GM18505 (cell line): Measurements from ENCODE around the gene RTCB.
"Not testable (repeated sequence)": the region's sequence is repeated elsewhere in the genome, so short reads cannot be mapped to it uniquely, and the experiment has no call there.

Source experiments
- ATAC-seq: cut with Tn5 transposase; IDR thresholded peaks from one replicate; pipeline ENCODE4 v1.9.1; 2021; ENCODE audit not compliant: unreplicated experiment
- POLR2A ChIP-seq: IDR thresholded peaks from 4 replicates; pipeline ENCODE4 v1.6.1; 2011; ENCODE audit warnings: borderline replicate concordance; ENCODE audit not compliant: insufficient read depth, insufficient read length; ENCODE audit errors: extremely low read depth

The RTCB gene

DNA sequence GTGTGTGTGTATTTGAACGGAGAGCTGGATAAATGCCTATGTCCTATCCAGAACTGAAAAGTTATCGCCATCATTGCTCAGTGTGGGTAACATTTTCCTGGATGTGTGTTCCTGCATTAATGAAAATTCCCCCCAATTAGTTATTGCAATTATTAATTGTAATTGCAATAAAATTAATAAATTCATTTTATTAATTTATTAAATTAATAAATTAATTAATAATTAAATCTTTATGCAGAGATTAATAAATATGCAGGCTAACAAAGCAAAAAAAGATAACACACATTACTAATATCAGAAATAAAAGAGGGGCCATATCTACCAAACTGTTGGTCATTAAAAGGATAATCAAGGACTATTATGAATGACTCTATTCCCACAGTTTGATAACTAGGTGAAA lies 50.8 kb downstream of the RTCB start:
- no peak for ATAC-seq

DNA sequence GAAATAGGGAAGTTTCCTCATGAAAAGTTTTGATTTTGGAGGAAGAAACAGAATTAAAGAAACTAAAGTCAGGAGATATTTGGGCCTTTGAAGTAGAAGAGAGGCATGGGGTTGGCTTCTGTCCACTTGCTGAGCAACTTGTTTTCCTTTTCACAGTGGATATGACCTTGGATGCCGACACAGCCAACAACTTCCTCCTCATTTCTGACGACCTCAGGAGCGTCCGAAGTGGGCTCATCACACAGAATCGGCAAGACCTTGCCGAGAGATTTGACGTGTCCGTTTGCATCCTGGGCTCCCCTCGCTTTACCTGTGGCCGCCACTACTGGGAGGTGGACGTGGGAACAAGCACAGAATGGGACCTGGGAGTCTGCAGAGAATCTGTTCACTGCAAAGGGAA lies 52.0 kb downstream of the RTCB start:
- not testable (repeated sequence) for ATAC-seq

More for the DNA sequence above, 50.8 kb downstream of the RTCB start:
- no peak for TF ChIP-seq POLR2A

DNA sequence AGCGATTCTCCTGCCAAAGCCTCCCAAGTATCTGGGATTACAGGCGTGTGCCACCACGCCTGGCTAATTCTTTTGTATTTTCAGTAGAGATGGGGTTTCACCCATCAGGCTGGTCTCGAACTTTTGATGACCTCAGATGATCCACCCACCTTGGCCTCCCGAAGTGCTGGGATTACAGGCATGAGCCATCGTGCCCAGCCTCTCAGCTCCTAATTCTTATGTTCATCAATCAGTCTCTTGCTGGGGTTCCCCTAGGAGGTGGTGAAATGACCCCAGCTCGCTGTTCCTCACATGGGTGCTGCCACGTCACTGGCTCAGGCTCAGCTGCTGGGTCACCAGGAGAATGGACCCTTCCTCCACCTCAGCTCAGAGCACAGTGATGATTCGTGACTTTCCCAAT lies 54.5 kb downstream of the RTCB start, which contains the start of gene RFPL3:
Gene RFPL3 (plus strand): TSS at position 301 of the 400 bp plus-strand sequence. CDS start 205 bp downstream, outside the sequence.
- ATAC-seq, result not testable (repeated sequence)

DNA sequence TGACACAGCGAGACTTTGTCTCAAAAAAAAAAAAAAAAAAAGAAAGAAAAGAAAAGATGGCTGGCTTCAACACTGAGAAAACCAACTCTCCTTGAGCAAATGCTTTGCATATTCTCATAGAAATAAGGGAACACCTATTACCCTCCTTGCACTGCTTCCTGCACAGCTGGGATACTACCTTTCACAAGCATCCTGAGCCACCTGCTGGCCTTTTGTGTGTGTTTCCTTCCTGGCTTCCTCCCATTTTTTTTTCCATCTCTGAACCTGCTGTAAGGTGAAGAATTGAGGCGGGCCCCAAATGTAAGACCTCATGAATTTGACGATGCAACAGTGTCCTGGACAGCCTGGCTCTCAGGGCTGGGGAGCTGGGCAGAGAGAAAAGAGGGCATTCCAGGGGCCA lies 56.3 kb downstream of the RTCB start:
- TF ChIP-seq POLR2A, result no peak
- ATAC-seq, result no peak

DNA sequence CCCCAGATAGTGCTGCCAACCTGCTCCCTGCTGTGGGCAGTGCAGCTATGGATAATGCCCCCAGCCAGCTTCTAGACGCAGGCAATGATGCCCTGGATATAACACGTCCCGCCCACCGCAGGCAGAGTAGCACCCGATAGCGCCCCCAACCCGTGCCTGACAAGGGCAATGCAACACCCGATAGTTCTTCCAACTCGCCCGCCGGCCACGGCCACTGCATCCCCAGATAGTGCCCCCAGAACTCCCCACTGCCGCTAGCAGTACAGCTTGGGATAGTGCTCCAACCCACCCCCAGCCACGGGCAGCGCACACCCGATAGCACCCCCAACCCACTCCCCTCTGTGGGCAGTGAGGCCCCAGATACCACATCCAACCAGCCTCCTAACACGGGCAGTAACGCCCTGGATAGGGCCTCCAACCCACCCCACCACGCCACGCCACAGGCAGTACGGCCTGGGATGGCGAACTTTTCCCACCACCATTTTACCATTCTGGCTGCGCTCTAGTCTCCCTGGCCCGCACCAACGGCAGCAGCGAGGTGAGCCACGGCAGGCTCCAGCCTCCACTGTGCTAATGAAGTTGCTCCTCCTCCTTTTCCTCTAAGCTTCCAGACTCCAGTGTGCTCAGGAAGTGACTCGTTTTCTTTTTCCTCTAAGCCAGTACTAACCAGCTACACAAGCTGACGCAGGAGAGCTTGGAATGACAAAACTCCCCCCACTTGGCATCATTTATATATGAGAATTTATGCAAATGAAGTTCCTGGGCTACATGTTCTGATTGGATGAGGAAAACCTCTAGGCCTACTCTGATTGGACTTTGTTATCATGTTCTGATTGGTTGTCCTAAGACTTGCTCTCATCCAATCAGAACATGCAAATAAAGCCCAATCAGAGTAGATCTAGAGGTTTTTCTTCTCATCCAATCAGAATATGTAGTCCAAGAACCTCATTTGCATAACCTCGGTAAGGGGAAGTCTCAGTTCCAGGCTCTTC lies 57.4 kb downstream of the RTCB start:
- ATAC-seq, result no peak
- TF ChIP-seq POLR2A, result no peak

DNA sequence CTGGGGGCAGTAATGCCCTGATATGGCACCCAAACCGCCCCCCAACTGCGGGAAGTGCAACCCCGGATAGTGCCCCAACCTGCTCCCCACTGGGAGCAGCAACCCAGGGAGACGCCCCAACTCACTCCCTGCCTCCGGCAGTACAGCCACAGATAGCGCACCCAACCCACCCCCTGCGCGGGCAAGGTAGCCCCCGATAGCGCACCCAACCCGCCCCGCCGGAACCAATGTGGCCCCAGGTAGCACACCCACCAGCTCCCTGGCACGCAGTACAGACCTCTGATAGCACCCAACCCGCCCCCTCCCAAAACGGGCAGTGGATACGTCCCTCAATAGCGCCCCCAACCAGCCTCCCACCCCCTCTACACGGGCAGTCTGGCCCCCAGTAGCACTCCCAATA lies 58.2 kb downstream of the RTCB start:
- no peak for ATAC-seq

DNA sequence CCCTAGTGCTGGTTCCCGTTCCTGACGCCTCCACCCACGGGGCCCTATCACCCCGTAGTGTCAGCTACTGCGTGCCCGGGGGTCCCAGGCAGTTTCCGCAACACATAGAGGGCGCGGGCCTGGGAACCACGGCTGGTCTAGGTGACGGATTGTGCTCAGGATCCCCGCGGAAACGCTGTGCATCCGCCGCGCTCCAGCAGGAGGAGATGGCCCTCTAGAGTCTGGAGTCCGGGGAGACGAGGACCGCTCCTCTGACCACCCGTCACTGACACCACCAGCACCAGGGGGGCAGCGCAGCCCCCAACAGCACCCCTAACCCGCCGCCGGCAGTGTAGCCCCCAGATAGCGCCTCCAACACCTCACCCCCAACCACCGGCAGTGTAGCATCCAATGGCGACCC lies 58.8 kb downstream of the RTCB start:
- no peak for TF ChIP-seq POLR2A
- ATAC-seq, result no peak

More for the DNA sequence above, 58.2 kb downstream of the RTCB start:
- no peak for TF ChIP-seq POLR2A

DNA sequence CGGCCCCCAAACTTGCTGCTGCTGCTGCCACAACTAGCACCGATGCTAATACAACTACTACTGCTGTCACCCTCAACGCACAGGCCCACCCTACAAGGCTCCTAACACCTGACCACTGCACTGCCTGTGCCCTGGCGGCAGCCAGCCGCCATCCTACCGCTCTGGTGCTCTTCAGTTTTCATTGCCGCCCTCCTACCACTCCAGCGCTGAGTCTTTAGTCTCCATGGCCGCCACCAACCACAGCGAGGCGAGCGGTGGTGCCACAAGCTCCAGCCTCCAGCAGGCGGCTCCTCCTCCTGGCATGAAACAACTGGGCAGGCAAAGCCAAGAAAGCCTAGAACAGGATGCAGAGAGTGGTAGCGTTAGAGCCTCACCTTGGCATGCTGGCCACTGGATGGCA lies 59.4 kb downstream of the RTCB start:
- ATAC-seq, result no peak
- no peak for TF ChIP-seq POLR2A

DNA sequence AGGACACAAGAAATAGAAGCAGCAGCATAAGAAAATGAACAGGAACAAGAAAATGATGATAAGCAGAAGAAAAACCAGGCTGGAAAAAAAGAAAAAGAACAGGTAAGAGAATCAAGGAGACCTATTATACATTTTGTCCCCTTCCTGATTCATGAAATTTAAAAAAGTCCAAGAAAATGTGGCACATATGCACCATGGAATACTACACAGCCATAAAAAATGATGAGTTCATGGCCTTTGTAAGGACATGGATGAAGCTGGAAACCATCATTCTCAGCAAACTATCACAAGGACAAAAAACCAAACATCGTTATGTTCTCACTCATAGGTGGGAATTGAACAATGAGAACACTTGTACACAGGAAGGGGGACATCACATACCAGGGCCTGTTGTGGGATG lies 60.2 kb downstream of the RTCB start:
- not testable (repeated sequence) for ATAC-seq

DNA sequence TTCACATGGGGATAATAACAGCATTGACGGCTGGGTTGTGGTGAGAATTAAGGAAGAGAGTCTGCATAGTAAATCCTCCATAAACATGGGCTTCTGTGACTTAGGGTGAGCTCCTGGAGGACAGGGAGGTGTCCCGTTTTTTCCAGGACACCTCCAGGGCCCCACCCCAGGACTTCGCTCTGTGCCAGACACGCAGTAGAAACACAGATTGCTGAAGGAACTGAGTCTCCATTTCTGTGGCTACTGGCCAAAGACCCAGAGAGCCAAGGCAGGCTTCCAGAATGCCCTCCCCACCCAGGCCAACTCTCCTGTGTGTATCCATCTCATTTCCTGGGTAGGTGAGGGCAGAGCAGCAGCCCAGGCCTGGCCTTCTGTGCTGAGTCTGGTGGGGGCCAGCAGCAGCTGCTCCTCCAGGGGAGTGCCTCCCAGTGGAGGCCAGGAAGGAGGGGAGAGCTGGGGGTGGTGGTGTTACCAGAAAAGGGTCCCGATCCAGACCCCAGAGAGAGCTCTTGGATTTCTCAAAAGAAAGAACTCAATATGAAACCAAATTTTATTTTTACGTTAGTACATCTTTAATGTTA lies 63.9 kb downstream of the RTCB start:
- no peak for TF ChIP-seq POLR2A

DNA sequence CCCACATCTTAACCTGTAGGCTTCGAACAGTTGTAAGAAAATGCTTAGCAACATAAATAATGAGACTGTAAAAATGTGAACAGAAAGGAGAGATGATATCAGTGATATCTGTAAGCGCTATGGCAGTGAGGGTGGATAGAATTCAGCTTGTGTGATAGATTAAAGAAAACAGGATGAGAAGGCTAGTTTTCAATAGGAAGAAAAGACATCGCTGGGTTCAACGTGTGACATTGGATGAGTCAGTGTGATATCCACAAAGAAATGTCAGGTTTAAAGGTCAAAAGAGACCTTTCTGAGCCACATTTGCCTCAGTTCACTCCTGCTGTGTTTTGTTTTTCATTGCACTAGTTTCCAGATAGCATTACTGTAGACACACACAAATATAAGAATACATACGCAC lies 68.1 kb downstream of the RTCB start:
- no peak for TF ChIP-seq POLR2A
- ATAC-seq, result no peak

More for the DNA sequence above, 63.9 kb downstream of the RTCB start:
- no peak for ATAC-seq

DNA sequence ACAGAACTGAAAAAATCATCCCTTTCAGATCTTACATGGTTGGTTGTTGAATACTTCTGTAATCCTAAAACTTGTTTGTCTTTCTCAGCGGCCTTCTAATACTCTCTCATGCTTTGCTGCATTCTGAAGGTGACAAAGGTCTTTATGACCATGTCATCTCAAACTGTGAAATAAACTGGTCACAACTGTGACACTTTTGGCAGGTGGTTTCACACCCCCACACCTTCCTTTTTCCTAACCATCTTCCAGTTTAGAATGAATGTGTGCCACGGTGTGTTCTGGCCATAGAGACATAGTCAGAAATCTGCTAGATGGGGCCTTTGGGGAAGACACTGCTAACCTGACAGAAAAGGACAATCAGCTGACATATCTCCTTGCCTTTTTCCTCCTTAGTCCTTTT lies 69.1 kb downstream of the RTCB start:
- no peak for ATAC-seq

DNA sequence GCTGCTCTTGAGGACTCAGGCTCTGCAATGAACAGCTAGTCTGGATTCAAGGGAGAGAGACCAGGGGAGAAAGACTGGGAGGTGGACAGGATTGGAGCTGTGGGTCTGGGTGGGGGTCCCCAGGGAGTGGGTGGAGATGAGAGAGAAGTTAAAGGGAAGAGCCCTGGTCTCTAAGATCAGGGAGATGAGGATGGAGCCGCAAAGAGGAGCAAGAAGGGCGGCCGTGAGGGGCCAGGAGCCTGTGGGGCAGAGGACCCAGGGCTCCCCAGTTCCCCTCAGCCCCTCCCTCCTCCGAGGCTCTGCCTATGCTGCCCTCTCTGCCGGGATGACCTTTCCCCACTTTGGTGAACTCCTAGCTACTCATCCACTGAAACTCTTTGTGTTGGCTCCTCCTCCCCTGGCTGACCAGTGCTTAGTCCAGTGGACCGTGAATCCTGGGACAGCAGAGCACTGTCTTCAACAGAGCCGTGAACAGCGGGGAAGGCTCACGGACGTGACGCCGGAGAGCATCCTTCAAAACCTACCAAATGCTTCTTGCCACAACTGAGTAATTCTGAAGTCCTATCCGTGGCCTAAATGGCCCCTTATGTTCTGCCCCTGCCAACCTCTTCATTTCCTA lies 70.8 kb downstream of the RTCB start:
- TF ChIP-seq POLR2A, result no peak
- no peak for ATAC-seq

More for the DNA sequence above, 69.1 kb downstream of the RTCB start:
- no peak for TF ChIP-seq POLR2A

DNA sequence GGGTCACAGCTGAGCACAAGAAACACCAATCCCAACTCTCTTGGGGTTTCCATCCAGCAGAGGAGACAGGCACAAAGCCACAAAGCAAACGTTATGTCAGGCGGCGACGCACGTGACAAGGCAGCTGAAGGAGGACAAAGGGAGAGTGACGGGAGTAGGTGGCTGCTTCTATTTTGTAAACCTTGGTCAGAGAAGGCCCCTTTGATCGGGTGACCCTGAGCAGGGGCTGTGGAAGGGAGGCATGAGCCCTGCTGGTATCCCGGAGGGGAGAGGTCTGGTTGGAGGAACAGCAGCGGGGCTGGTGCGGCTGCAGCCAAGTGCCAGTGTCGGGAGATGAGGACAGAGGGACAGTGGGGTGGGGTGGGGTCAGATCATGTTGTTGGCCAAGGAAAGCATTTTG lies 71.6 kb downstream of the RTCB start:
- no peak for ATAC-seq
- TF ChIP-seq POLR2A, result no peak
